Fibroblast of pulmonary artery (primary cell): Measurements from ENCODE around the gene BEND7.

Source experiments
- DNase-seq: peaks from one replicate; pipeline ENCODE4 v3.0.0-alpha.2; 2010; ENCODE audit warnings: low read depth
- H3K4me3 ChIP-seq: replicated peaks from 2 replicates; pipeline ENCODE4 v1.5.1; 2011; ENCODE audit warnings: low read depth, mild to moderate bottlenecking, control low read depth, low read length, moderate library complexity
- CTCF ChIP-seq: IDR thresholded peaks from 2 replicates; pipeline ENCODE4 v1.5.1; 2011; ENCODE audit warnings: mild to moderate bottlenecking, control low read depth, low read length, inconsistent platforms; ENCODE audit errors: missing control alignments

The BEND7 gene

GRCh38 chr10:13535346-13535745 is 6.5 kb upstream of the BEND7 start:
- DNase-seq = no peak
- no peak overlapping the region for H3K4me3 ChIP-seq
- TF ChIP-seq CTCF = no peak

GRCh38 chr10:13529714-13529973 is 830 bp upstream of the BEND7 start:
- no peak for TF ChIP-seq CTCF
- DNase-seq = no peak
- peak overlapping the region; percentile 50 for H3K4me3 ChIP-seq

GRCh38 chr10:13528123-13528874 is 515 bp downstream of the BEND7 start:
- no peak for DNase-seq
- peak overlapping the region; percentile 56 for H3K4me3 ChIP-seq
- TF ChIP-seq CTCF = no peak

GRCh38 chr10:13527864-13528122 is 1.0 kb downstream of the BEND7 start:
- no peak for TF ChIP-seq CTCF
- peak overlapping the region; percentile 56 for H3K4me3 ChIP-seq
- no peak for DNase-seq

GRCh38 chr10:13526948-13527863 is 1.6 kb downstream of the BEND7 start:
- TF ChIP-seq CTCF = no peak
- H3K4me3 ChIP-seq = peak overlapping the region; percentile 56
- DNase-seq = peak; percentile 27

GRCh38 chr10:13525663-13526062 is 3.2 kb downstream of the BEND7 start:
- no peak for DNase-seq
- TF ChIP-seq CTCF = no peak

More at GRCh38 chr10:13525663-13526062, 3.2 kb downstream of the BEND7 start:
- H3K4me3 ChIP-seq = no peak overlapping the region
